Keratinocyte (primary cell): Measurements from ENCODE around the gene PDE1C. TPM values are rescaled to one million over a fixed set of nuclear protein-coding genes. Genes with fewer than 3 reads are reported as not detected.

Experiments used
- DNase-seq: peaks from one replicate; pipeline ENCODE4 v3.0.0-alpha.2; 2011; ENCODE audit warnings: low read depth, missing footprints, low spot score
- FAIRE-seq: peaks from 2 replicates; lab custom pipeline; 2011; peaks lifted over from hg19 to GRCh38; lab: Jason Lieb, UNC
- H2AFZ ChIP-seq: 2 replicates; pipeline ENCODE4 v1.6.0; 2012; ENCODE audit warnings: low read length, control low read depth, inconsistent platforms; ENCODE audit not compliant: control insufficient read depth
- H3K27ac ChIP-seq: 2 replicates; pipeline ENCODE4 v1.5.1; 2011; ENCODE audit warnings: low read length; ENCODE audit not compliant: control insufficient read depth, insufficient read depth
- H3K27me3 ChIP-seq: 3 replicates; pipeline ENCODE4 v1.6.0; 2011; ENCODE audit warnings: low read length; ENCODE audit not compliant: control insufficient read depth, insufficient read depth; ENCODE audit errors: extremely low read depth
- H3K36me3 ChIP-seq, 2 experiments: 2 replicates in 1 of 2; 3 replicates in 1 of 2; pipeline ENCODE4 v1.5.1; 2011; ENCODE audit warnings: low read length in 2 of 2, mild to moderate bottlenecking in 1 of 2; ENCODE audit not compliant: control insufficient read depth in 2 of 2, insufficient read depth in 2 of 2; ENCODE audit errors: extremely low read depth in 1 of 2
- H3K4me1 ChIP-seq: 3 replicates; pipeline ENCODE4 v1.5.1; 2011; ENCODE audit warnings: low read length; ENCODE audit not compliant: control insufficient read depth, insufficient read depth; ENCODE audit errors: extremely low read depth
- H3K4me2 ChIP-seq: 3 replicates; pipeline ENCODE4 v1.6.0; 2011; ENCODE audit warnings: low read depth, low read length; ENCODE audit not compliant: control insufficient read depth, insufficient read depth; ENCODE audit errors: extremely low read depth
- H3K4me3 ChIP-seq, 3 experiments: fragments of 200-600 bp in 1 of 3; sonication (generic) in 1 of 3; 2 replicates in 2 of 3; 3 replicates in 1 of 3; pipeline ENCODE4 v1.5.1; 2011 to 2016; ENCODE audit warnings: low read length in 3 of 3, mild to moderate bottlenecking in 3 of 3, control low read depth in 2 of 3, inconsistent platforms in 1 of 3, low read depth in 1 of 3, mixed read lengths in 1 of 3, mixed run types in 1 of 3, moderate library complexity in 1 of 3; ENCODE audit not compliant: control insufficient read depth in 2 of 3, insufficient read depth in 2 of 3; ENCODE audit errors: extremely low read depth in 1 of 3
- H3K79me2 ChIP-seq: 2 replicates; pipeline ENCODE4 v1.6.0; 2012; ENCODE audit warnings: low read length; ENCODE audit not compliant: control insufficient read depth, insufficient read depth
- H3K9ac ChIP-seq: 3 replicates; pipeline ENCODE4 v1.6.0; 2011; ENCODE audit warnings: low read length; ENCODE audit not compliant: control insufficient read depth, insufficient read depth; ENCODE audit errors: extremely low read depth
- H3K9me1 ChIP-seq: 3 replicates; pipeline ENCODE4 v1.6.0; 2011; ENCODE audit warnings: low read length; ENCODE audit not compliant: control insufficient read depth, insufficient read depth; ENCODE audit errors: extremely low read depth
- H3K9me3 ChIP-seq: 2 replicates; pipeline ENCODE4 v1.5.1; 2012; ENCODE audit warnings: low read depth, low read length; ENCODE audit not compliant: control insufficient read depth
- H4K20me1 ChIP-seq: 3 replicates; pipeline ENCODE4 v1.6.0; 2011; ENCODE audit warnings: low read length; ENCODE audit not compliant: control insufficient read depth, insufficient read depth; ENCODE audit errors: extremely low read depth
- CTCF ChIP-seq, 3 experiments: IDR thresholded peaks in 1 of 3; conservative IDR thresholded peaks in 1 of 3; optimal IDR thresholded peaks in 1 of 3; 2 replicates in 2 of 3; 3 replicates in 1 of 3; pipeline versions ENCODE3 to v1.5.1; 2011; ENCODE audit warnings: low read length in 3 of 3, mild to moderate bottlenecking in 3 of 3, moderate library complexity in 2 of 3, control low read depth in 1 of 3, inconsistent platforms in 1 of 3; ENCODE audit not compliant: insufficient read depth in 2 of 3; ENCODE audit errors: extremely low read depth in 1 of 3
- EZH2 ChIP-seq: IDR thresholded peaks from one replicate; pipeline ENCODE4 v1.6.1; 2012; ENCODE audit warnings: inconsistent platforms, mild to moderate bottlenecking, low read length, moderate library complexity
- dilution Hi-C: fragments of 300-500 bp; cut with MboI; formaldehyde crosslinking; loops from one replicate; pipeline ENCODE4 v1.7.0; 2020; ENCODE audit warnings: low sequenced_read_pairs; ENCODE audit not compliant: extremely low pct_ligation_motif_present
- polyA plus RNA-seq, 5 experiments: library from polyadenylated mRNA; depleted of rRNA in 3 of 5; stranded (reverse) in 3 of 5; stranded (forward) in 1 of 5; unstranded in 1 of 5; fragments of >200 nt; gene quantifications; 1 replicate in 1 of 5; 2 replicates in 3 of 5; 3 replicates in 1 of 5; pipeline versions ENCODE4 v1.2.1 to v1.2.3, GENCODE V29; 2011 to 2012; ENCODE audit warnings: missing spikeins in 2 of 5, low read depth in 1 of 5, low replicate concordance in 1 of 5

The PDE1C gene
- polyA plus RNA-seq, 1 donor (not counting 4 experiments of a cell fraction or from before 2014, with no cell fraction given): 2.5 TPM

- Histone ChIP-seq H3K79me2 (no peaks in the 10 kb centered on the region), H2AFZ (no peak overlapping the region), H3K4me1 (no peaks in the 10 kb centered on the region), H3K27me3 (no peaks in the 10 kb centered on the region), H3K9me1 (no peaks in the 10 kb centered on the region), H3K9ac (no peak overlapping the region), H3K36me3 (no peaks in the 10 kb centered on the region), H3K9me3 (no peaks in the 10 kb centered on the region), H3K4me3 (no peak overlapping the region), H3K27ac (no peak overlapping the region), H3K4me2 (no peak overlapping the region), H4K20me1 (no peaks in the 10 kb centered on the region)
- dilution Hi-C loops: no loop called here
- TF ChIP-seq EZH2 (no peak), CTCF (optimal IDR thresholded peaks at IDR 0.05 in 1 of 3, IDR thresholded peaks at IDR 0.05 in 1 of 3, conservative IDR thresholded peaks at IDR 0.05 in 1 of 3; ENCODE audit: extremely low read depth in 1 of 3, insufficient read depth in 2 of 3, low read length in 3 of 3) (no peak)
- FAIRE-seq (no peak), DNase-seq (no peak)
Measured at GRCh38 chr7:31925753-31926454, 144.3 kb downstream of the PDE1C start.

GRCh38 chr7:31924251-31924650, 146.0 kb downstream of the PDE1C start:
- no peak for TF ChIP-seq CTCF (optimal IDR thresholded peaks at IDR 0.05 in 1 of 3, IDR thresholded peaks at IDR 0.05 in 1 of 3, conservative IDR thresholded peaks at IDR 0.05 in 1 of 3; ENCODE audit: extremely low read depth in 1 of 3, insufficient read depth in 2 of 3, low read length in 3 of 3)
- TF ChIP-seq EZH2: no peak
- FAIRE-seq (no peak), DNase-seq (no peak)
- Histone ChIP-seq H3K9me1 (no peaks in the 10 kb centered on the region), H3K9me3 (no peaks in the 10 kb centered on the region), H3K4me1 (no peaks in the 10 kb centered on the region), H3K9ac (no peak overlapping the region), H4K20me1 (no peaks in the 10 kb centered on the region), H2AFZ (no peak overlapping the region), H3K27me3 (no peaks in the 10 kb centered on the region), H3K4me3 (no peak overlapping the region), H3K27ac (no peak overlapping the region), H3K79me2 (no peaks in the 10 kb centered on the region), H3K36me3 (no peaks in the 10 kb centered on the region), H3K4me2 (no peak overlapping the region)
- dilution Hi-C loops: no loop called here
